OCI-LY7 (cell line): Measurements from ENCODE around the gene OTOP3. TPM values are rescaled to one million over a fixed set of nuclear protein-coding genes. Genes with fewer than 3 reads are reported as not detected.

ENCODE experiments used
- BruUV-seq: library from RNA; stranded (reverse); fragments of 400-500 nt; replicated peaks from 2 replicates; lab custom pipeline; 2021; lab: Mats Ljungman, UMichigan
- CTCF ChIA-PET: fragments of 300-600 bp; sonication (Branson Sonifier 250); formaldehyde crosslinking; loops from one replicate; lab custom pipeline; 2022; ENCODE audit warnings: antibody characterized with exemption; ENCODE audit not compliant: unreplicated experiment; lab: Charles Lee
- POLR2A ChIA-PET: fragments of 300-600 bp; sonication (Branson Sonifier 250); formaldehyde crosslinking; loops from one replicate; lab custom pipeline; 2022; ENCODE audit warnings: antibody characterized with exemption; lab: Charles Lee
- DNase-seq: peaks from one replicate; pipeline ENCODE4 v3.0.0-alpha.2; 2015; ENCODE audit warnings: low spot score
- H2AFZ ChIP-seq: fragments of 200-600 bp; sonication (generic), shearing (Covaris generic); 2 replicates; pipeline ENCODE4 v1.6.1; 2014; ENCODE audit warnings: mild to moderate bottlenecking, antibody characterized with exemption, low read length, moderate library complexity
- H3K27ac ChIP-seq: fragments of 200-600 bp; sonication (generic); 2 replicates; pipeline ENCODE4 v1.5.1; 2014; ENCODE audit warnings: mixed run types, low read depth, mild to moderate bottlenecking, moderate library complexity, low read length, inconsistent platforms; ENCODE audit not compliant: poor library complexity, severe bottlenecking
- H3K36me3 ChIP-seq: fragments of 200-600 bp; sonication (generic); 2 replicates; pipeline ENCODE4 v1.6.1; 2014; ENCODE audit warnings: mild to moderate bottlenecking, antibody characterized with exemption, low read length, moderate library complexity, mixed read lengths; ENCODE audit not compliant: insufficient read depth
- H3K4me1 ChIP-seq: fragments of 200-600 bp; sonication (generic); 2 replicates; pipeline ENCODE4 v1.5.1; 2014; ENCODE audit warnings: mild to moderate bottlenecking, low read length; ENCODE audit not compliant: insufficient read depth, poor library complexity, severe bottlenecking
- H3K4me2 ChIP-seq: fragments of 200-600 bp; sonication (generic); 2 replicates; pipeline ENCODE4 v1.6.1; 2014; ENCODE audit warnings: mild to moderate bottlenecking, low read length
- H3K4me3 ChIP-seq: fragments of 200-600 bp; sonication (generic); 2 replicates; pipeline ENCODE4 v1.5.1; 2014; ENCODE audit warnings: mild to moderate bottlenecking, low read depth, low read length; ENCODE audit not compliant: poor library complexity, severe bottlenecking
- H3K79me2 ChIP-seq: fragments of 200-600 bp; sonication (generic); 2 replicates; pipeline ENCODE4 v1.6.1; 2016; ENCODE audit warnings: low read depth, mild to moderate bottlenecking, low read length, moderate library complexity, mixed read lengths; ENCODE audit not compliant: insufficient read depth
- H3K9me2 ChIP-seq: fragments of 200-600 bp; sonication (generic); 2 replicates; pipeline ENCODE4 v1.6.1; 2016; ENCODE audit warnings: mild to moderate bottlenecking, low read length, mixed read lengths; ENCODE audit not compliant: insufficient read depth
- H3K9me3 ChIP-seq: fragments of 200-600 bp; sonication (generic); 2 replicates; pipeline ENCODE4 v1.6.1; 2014; ENCODE audit warnings: mild to moderate bottlenecking, mixed run types, low read length, mixed read lengths
- H4K20me1 ChIP-seq: fragments of 200-600 bp; sonication (generic); 2 replicates; pipeline ENCODE4 v1.6.1; 2014; ENCODE audit warnings: mild to moderate bottlenecking, antibody characterized with exemption, low read length, moderate library complexity, mixed read lengths; ENCODE audit not compliant: insufficient read depth
- EZH2phosphoT487 ChIP-seq: fragments of 200-600 bp; sonication (generic); IDR thresholded peaks from 2 replicates; pipeline ENCODE4 v1.6.1; 2018; ENCODE audit warnings: low read depth, borderline replicate concordance, mild to moderate bottlenecking, mixed run types, antibody characterized with exemption, low read length, moderate library complexity, mixed read lengths
- intact Hi-C: fragments of 100-400 bp; cut with micrococcal nuclease; formaldehyde crosslinking; loops from one replicate; pipeline ENCODE4 v1.10.0; 2022; ENCODE audit not compliant: unreplicated experiment
- total RNA-seq, 2 experiments: library from RNA; depleted of rRNA in 1 of 2; stranded (reverse); fragments of >200 nt in 1 of 2; shearing (Covaris generic) in 1 of 2; gene quantifications; 2 replicates each; pipeline ENCODE4 v1.2.3, GENCODE V29; 2014 to 2022
- TF ChIP-seq, protein P1 (sequence below): fragments of 200-600 bp; sonication (generic); conservative IDR thresholded peaks from 2 replicates; pipeline ENCODE4 v1.5.1; 2014; ENCODE audit warnings: mild to moderate bottlenecking, antibody characterized with exemption, low read length, moderate library complexity, mixed read lengths

OTOP3 gene
- total RNA-seq, 2 experiments from 2014 or later: not detected

- H3K4me3 ChIP-seq: no peak overlapping the region
- CTCF ChIA-PET: no interaction called here
- intact Hi-C loops: no loop called here
- BruUV-seq: no TSS peak
- H2AFZ ChIP-seq: no peak overlapping the region
- no peaks in the 10 kb centered on the region for H3K36me3 ChIP-seq
- TF ChIP-seq EZH2phosphoT487: no peak
- TF ChIP-seq, protein P1, sequence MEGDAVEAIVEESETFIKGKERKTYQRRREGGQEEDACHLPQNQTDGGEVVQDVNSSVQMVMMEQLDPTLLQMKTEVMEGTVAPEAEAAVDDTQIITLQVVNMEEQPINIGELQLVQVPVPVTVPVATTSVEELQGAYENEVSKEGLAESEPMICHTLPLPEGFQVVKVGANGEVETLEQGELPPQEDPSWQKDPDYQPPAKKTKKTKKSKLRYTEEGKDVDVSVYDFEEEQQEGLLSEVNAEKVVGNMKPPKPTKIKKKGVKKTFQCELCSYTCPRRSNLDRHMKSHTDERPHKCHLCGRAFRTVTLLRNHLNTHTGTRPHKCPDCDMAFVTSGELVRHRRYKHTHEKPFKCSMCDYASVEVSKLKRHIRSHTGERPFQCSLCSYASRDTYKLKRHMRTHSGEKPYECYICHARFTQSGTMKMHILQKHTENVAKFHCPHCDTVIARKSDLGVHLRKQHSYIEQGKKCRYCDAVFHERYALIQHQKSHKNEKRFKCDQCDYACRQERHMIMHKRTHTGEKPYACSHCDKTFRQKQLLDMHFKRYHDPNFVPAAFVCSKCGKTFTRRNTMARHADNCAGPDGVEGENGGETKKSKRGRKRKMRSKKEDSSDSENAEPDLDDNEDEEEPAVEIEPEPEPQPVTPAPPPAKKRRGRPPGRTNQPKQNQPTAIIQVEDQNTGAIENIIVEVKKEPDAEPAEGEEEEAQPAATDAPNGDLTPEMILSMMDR: no peak
- H3K9me3 ChIP-seq: no peaks in the 10 kb centered on the region
- H3K4me2 ChIP-seq: no peak overlapping the region
- H3K4me1 ChIP-seq: no peaks in the 10 kb centered on the region
- no peak overlapping the region for H3K27ac ChIP-seq
- POLR2A ChIA-PET: no interaction called here
- H4K20me1 ChIP-seq: no peaks in the 10 kb centered on the region
- no peaks in the 10 kb centered on the region for H3K9me2 ChIP-seq
- no peak for DNase-seq
- H3K79me2 ChIP-seq: no peaks in the 10 kb centered on the region
Measured at GRCh38 chr17:74947041-74947754, 11.5 kb downstream of the OTOP3 start.

GRCh38 chr17:74949455-74950115, 13.9 kb downstream of the OTOP3 start:
- Histone ChIP-seq H3K9me2 (no peaks in the 10 kb centered on the region), H2AFZ (no peak overlapping the region), H3K4me3 (no peak overlapping the region), H3K4me2 (no peak overlapping the region), H3K79me2 (no peaks in the 10 kb centered on the region), H3K4me1 (no peaks in the 10 kb centered on the region), H3K9me3 (no peaks in the 10 kb centered on the region), H3K27ac (no peak overlapping the region), H4K20me1 (no peaks in the 10 kb centered on the region), H3K36me3 (no peaks in the 10 kb centered on the region)
- POLR2A ChIA-PET: no interaction called here
- no peak for DNase-seq
- no TSS peak for BruUV-seq
- no peak for TF ChIP-seq EZH2phosphoT487
- TF ChIP-seq, protein P1: no peak
- intact Hi-C loops: no loop called here
- CTCF ChIA-PET: interaction anchor here (0.7 to 2.2 kb wide), 2 partner anchors 8 to 11 kb away, joined by 4 to 9 read pairs; no protein-coding TSS in a partner anchor

DNA sequence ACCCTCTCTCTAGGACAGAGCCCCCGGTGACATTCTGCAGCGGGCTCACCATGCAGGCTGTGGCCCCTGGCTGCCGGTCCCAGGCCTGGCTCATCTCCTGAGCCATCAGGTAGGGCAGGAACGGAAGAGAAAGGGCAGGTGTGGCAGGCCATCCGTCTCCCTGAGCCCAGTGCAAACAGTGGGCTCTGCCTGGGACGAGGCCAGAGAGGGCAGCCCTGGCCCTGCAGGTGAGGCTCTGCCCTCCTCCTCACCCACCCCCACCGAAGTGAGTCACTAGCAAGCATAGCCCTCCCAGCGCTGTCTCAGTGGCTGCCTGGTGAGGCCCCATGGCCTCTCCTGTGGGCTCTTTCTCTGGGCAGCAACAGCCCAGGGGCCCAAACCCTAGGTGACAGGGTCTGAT, 14.5 kb downstream of the OTOP3 start:
- no peaks in the 10 kb centered on the region for H3K9me3 ChIP-seq
- H4K20me1 ChIP-seq: no peaks in the 10 kb centered on the region
- H3K4me2 ChIP-seq: no peak overlapping the region
- no TSS peak for BruUV-seq
- H3K4me3 ChIP-seq: no peak overlapping the region
- no peak for DNase-seq
- H3K27ac ChIP-seq: no peak overlapping the region
- no peaks in the 10 kb centered on the region for H3K79me2 ChIP-seq
- ChIA-PET POLR2A (no interaction called here), CTCF (interaction anchor here (2.2 kb wide), 1 partner anchor 11 kb away, joined by 9 read pairs; no protein-coding TSS in a partner anchor)
- intact Hi-C loops: no loop called here
- TF ChIP-seq, protein P1: no peak
- no peak for TF ChIP-seq EZH2phosphoT487
- no peaks in the 10 kb centered on the region for H3K36me3 ChIP-seq
- no peaks in the 10 kb centered on the region for H3K9me2 ChIP-seq
- H3K4me1 ChIP-seq: no peaks in the 10 kb centered on the region
- H2AFZ ChIP-seq: no peak overlapping the region
